ENCODE data around the gene IL27RA.

Gene IL27RA

GRCh38 chr19:14073925-14074838, 42.6 kb downstream of the IL27RA start:
- Mint-ChIP-seq H3K36me3 (no peaks in the 10 kb centered on the region), H3K4me3 (peak overlapping the region; percentile 92), H3K4me1 (ENCODE audit: low read depth) (peaks cover 16% of the 10 kb centered on the region), H3K27ac (no peak overlapping the region), H3K27me3 (no peaks in the 10 kb centered on the region), H3K9me3 (ENCODE audit: low read depth) (no peaks in the 10 kb centered on the region)

- H3K27ac Mint-ChIP-seq: no peak overlapping the region
- H3K36me3 Mint-ChIP-seq: no peaks in the 10 kb centered on the region
- no peak overlapping the region for H3K4me3 Mint-ChIP-seq
Measured at GRCh38 chr19:14078411-14078810, 46.8 kb downstream of the IL27RA start.

GRCh38 chr19:14080887-14081796, 49.6 kb downstream of the IL27RA start:
- H3K27ac Mint-ChIP-seq: peak overlapping the region; percentile 85
- H3K9me3 Mint-ChIP-seq (ENCODE audit: low read depth): no peaks in the 10 kb centered on the region
- peaks cover 18% of the 10 kb centered on the region for H3K4me1 Mint-ChIP-seq (ENCODE audit: low read depth)
- no peaks in the 10 kb centered on the region for H3K36me3 Mint-ChIP-seq
- H3K4me3 Mint-ChIP-seq: peak overlapping the region; percentile 92
- no peaks in the 10 kb centered on the region for H3K27me3 Mint-ChIP-seq

More at GRCh38 chr19:14078411-14078810, 46.8 kb downstream of the IL27RA start:
- Mint-ChIP-seq H3K9me3 (ENCODE audit: low read depth) (no peaks in the 10 kb centered on the region), H3K27me3 (no peaks in the 10 kb centered on the region), H3K4me1 (ENCODE audit: low read depth) (peaks cover 29% of the 10 kb centered on the region)

- Mint-ChIP-seq H3K27me3 (no peaks in the 10 kb centered on the region), H3K4me1 (ENCODE audit: low read depth) (peaks cover 20% of the 10 kb centered on the region), H3K9me3 (ENCODE audit: low read depth) (no peaks in the 10 kb centered on the region), H3K4me3 (peak overlapping the region; percentile 92), H3K36me3 (no peaks in the 10 kb centered on the region), H3K27ac (peak overlapping the region; percentile 85)
Measured at GRCh38 chr19:14081797-14082674, 50.5 kb downstream of the IL27RA start.

- H3K36me3 Mint-ChIP-seq: no peaks in the 10 kb centered on the region
- H3K4me3 Mint-ChIP-seq: peak overlapping the region; percentile 92
- H3K4me1 Mint-ChIP-seq (ENCODE audit: low read depth): peaks cover 20% of the 10 kb centered on the region
- H3K27me3 Mint-ChIP-seq: no peaks in the 10 kb centered on the region
- H3K9me3 Mint-ChIP-seq (ENCODE audit: low read depth): no peaks in the 10 kb centered on the region
- no peak overlapping the region for H3K27ac Mint-ChIP-seq
Measured at GRCh38 chr19:14082675-14082960, 51.1 kb downstream of the IL27RA start.

GRCh38 chr19:14085309-14085995, 53.9 kb downstream of the IL27RA start, which contains the start of gene C19orf67:
Gene C19orf67 (minus strand): TSS chr19:14085783. CDS start chr19:14085627, 156 bp downstream.
- Mint-ChIP-seq H3K27me3 (no peaks in the 10 kb centered on the region), H3K9me3 (ENCODE audit: low read depth) (no peaks in the 10 kb centered on the region), H3K4me3 (no peak within 1 kb of the TSS), H3K27ac (no peak within 1 kb of the TSS), H3K4me1 (ENCODE audit: low read depth) (peaks cover 21% of the 10 kb centered on the region), H3K36me3 (peaks cover 4% of the 10 kb centered on the region)

GRCh38 chr19:14086098-14086497, 54.5 kb downstream of the IL27RA start:
- Mint-ChIP-seq H3K36me3 (peaks cover 4% of the 10 kb centered on the region), H3K4me1 (ENCODE audit: low read depth) (peaks cover 19% of the 10 kb centered on the region), H3K9me3 (ENCODE audit: low read depth) (no peaks in the 10 kb centered on the region), H3K27me3 (no peaks in the 10 kb centered on the region), H3K4me3 (no peak overlapping the region), H3K27ac (no peak overlapping the region)

- peak overlapping the region; percentile 88 for H3K4me3 Mint-ChIP-seq
- H3K4me1 Mint-ChIP-seq (ENCODE audit: low read depth): peaks cover 20% of the 10 kb centered on the region
- peaks cover 6% of the 10 kb centered on the region for H3K36me3 Mint-ChIP-seq
- no peaks in the 10 kb centered on the region for H3K27me3 Mint-ChIP-seq
- no peaks in the 10 kb centered on the region for H3K9me3 Mint-ChIP-seq (ENCODE audit: low read depth)
- peak overlapping the region; percentile 88 for H3K27ac Mint-ChIP-seq
Measured at GRCh38 chr19:14088634-14089411, 57.3 kb downstream of the IL27RA start.

GRCh38 chr19:14089412-14089661, 57.8 kb downstream of the IL27RA start:
- no peaks in the 10 kb centered on the region for H3K27me3 Mint-ChIP-seq
- H3K9me3 Mint-ChIP-seq (ENCODE audit: low read depth): no peaks in the 10 kb centered on the region
- peak overlapping the region; percentile 88 for H3K4me3 Mint-ChIP-seq
- peaks cover 6% of the 10 kb centered on the region for H3K36me3 Mint-ChIP-seq
- H3K27ac Mint-ChIP-seq: peak overlapping the region; percentile 88
- H3K4me1 Mint-ChIP-seq (ENCODE audit: low read depth): peaks cover 20% of the 10 kb centered on the region

GRCh38 chr19:14089662-14090508, 58.3 kb downstream of the IL27RA start:
- Mint-ChIP-seq H3K9me3 (ENCODE audit: low read depth) (no peaks in the 10 kb centered on the region), H3K27ac (peak overlapping the region; percentile 88), H3K4me1 (ENCODE audit: low read depth) (peaks cover 20% of the 10 kb centered on the region), H3K36me3 (peaks cover 6% of the 10 kb centered on the region), H3K27me3 (no peaks in the 10 kb centered on the region), H3K4me3 (peak overlapping the region; percentile 88)

GRCh38 chr19:14090509-14091080, 59.0 kb downstream of the IL27RA start, which contains the start of gene SAMD1:
Gene SAMD1 (minus strand): TSS chr19:14090751.
- H3K27me3 Mint-ChIP-seq: no peaks in the 10 kb centered on the region
- H3K36me3 Mint-ChIP-seq: peaks cover 6% of the 10 kb centered on the region
- H3K4me3 Mint-ChIP-seq: peak within 1 kb of the TSS; percentile 99
- peak within 1 kb of the TSS; percentile 100 for H3K27ac Mint-ChIP-seq
- H3K4me1 Mint-ChIP-seq (ENCODE audit: low read depth): peaks cover 20% of the 10 kb centered on the region
- H3K9me3 Mint-ChIP-seq (ENCODE audit: low read depth): no peaks in the 10 kb centered on the region

- Mint-ChIP-seq H3K27ac (peak overlapping the region; percentile 100), H3K9me3 (ENCODE audit: low read depth) (no peaks in the 10 kb centered on the region), H3K4me3 (peak overlapping the region; percentile 99), H3K36me3 (peaks cover 6% of the 10 kb centered on the region), H3K4me1 (ENCODE audit: low read depth) (peaks cover 20% of the 10 kb centered on the region), H3K27me3 (no peaks in the 10 kb centered on the region)
Measured at GRCh38 chr19:14091081-14091812, 59.7 kb downstream of the IL27RA start.
